GM12878 (cell line): ENCODE results near the gene GTPBP3. TPM values are rescaled to one million over a fixed set of nuclear protein-coding genes. Genes with fewer than 3 reads are reported as not detected.

Source experiments
- BCL11A ChIP-seq: IDR thresholded peaks from 2 replicates; pipeline ENCODE4 v1.6.1; 2011; ENCODE audit warnings: low read depth, low read length
- MLLT1 ChIP-seq: fragments of 450-650 bp; IDR thresholded peaks from 2 replicates; pipeline ENCODE4 v1.6.1; 2016; ENCODE audit warnings: mild to moderate bottlenecking
- polyA plus RNA-seq, 11 experiments: library from polyadenylated mRNA; depleted of rRNA in 4 of 11; unstranded in 6 of 11; stranded (reverse) in 5 of 11; fragments of >200 nt; fragmentation: Nextera tagmentation in 4 of 11; fragmentation: Illumina TruSeq in 1 of 11; extraction: Ambion mirVana in 4 of 11; extraction: Trizol in 1 of 11; gene quantifications; 1 replicate in 1 of 11; 2 replicates in 10 of 11; pipeline versions ENCODE4 v1.2.1 to v1.2.3, GENCODE V29; 2011 to 2016; ENCODE audit warnings: inconsistent platforms in 2 of 11, missing spikeins in 2 of 11, low read depth in 1 of 11
- total RNA-seq, 4 experiments: library from RNA; depleted of rRNA in 3 of 4; stranded (reverse); fragments of >200 nt in 3 of 4; fragmentation: Illumina TruSeq in 1 of 4; extraction: Trizol in 1 of 4; gene quantifications; 2 replicates each; pipeline versions ENCODE4 v1.2.1 to v1.2.3, GENCODE V29; 2013 to 2021
- TF ChIP-seq, protein P1 (sequence below): fragments of 450-650 bp; IDR thresholded peaks from 2 replicates; pipeline ENCODE4 v1.6.1; 2016; ENCODE audit warnings: mild to moderate bottlenecking
- TF ChIP-seq, protein P2 (sequence below), 3 experiments: IDR thresholded peaks in 2 of 3; conservative IDR thresholded peaks in 1 of 3; 2 replicates each; pipeline ENCODE4 v1.5.1; 2011; ENCODE audit warnings: low read depth in 3 of 3, low read length in 3 of 3, mild to moderate bottlenecking in 3 of 3, control low read depth in 2 of 3, moderate library complexity in 2 of 3, inconsistent platforms in 1 of 3, mixed read lengths in 1 of 3; ENCODE audit not compliant: control insufficient read depth in 2 of 3, insufficient read depth in 1 of 3; ENCODE audit errors: extremely low read depth in 1 of 3
- TF ChIP-seq, protein P3 (sequence below): fragments of 450-650 bp; IDR thresholded peaks from 2 replicates; pipeline ENCODE4 v1.6.1; 2017; ENCODE audit warnings: mild to moderate bottlenecking

The GTPBP3 gene
- total and polyA plus RNA-seq, 10 of the 15 experiments (the other 5 are each of a cell fraction or from before 2014, with no cell fraction given), result 2.9 to 46.8 (median 15.4) TPM

- TF ChIP-seq, protein P1, sequence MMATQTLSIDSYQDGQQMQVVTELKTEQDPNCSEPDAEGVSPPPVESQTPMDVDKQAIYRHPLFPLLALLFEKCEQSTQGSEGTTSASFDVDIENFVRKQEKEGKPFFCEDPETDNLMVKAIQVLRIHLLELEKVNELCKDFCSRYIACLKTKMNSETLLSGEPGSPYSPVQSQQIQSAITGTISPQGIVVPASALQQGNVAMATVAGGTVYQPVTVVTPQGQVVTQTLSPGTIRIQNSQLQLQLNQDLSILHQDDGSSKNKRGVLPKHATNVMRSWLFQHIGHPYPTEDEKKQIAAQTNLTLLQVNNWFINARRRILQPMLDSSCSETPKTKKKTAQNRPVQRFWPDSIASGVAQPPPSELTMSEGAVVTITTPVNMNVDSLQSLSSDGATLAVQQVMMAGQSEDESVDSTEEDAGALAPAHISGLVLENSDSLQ, result peak; percentile 65
- TF ChIP-seq BCL11A (peak; percentile 80), MLLT1 (peak; percentile 90)
- TF ChIP-seq, protein P2, sequence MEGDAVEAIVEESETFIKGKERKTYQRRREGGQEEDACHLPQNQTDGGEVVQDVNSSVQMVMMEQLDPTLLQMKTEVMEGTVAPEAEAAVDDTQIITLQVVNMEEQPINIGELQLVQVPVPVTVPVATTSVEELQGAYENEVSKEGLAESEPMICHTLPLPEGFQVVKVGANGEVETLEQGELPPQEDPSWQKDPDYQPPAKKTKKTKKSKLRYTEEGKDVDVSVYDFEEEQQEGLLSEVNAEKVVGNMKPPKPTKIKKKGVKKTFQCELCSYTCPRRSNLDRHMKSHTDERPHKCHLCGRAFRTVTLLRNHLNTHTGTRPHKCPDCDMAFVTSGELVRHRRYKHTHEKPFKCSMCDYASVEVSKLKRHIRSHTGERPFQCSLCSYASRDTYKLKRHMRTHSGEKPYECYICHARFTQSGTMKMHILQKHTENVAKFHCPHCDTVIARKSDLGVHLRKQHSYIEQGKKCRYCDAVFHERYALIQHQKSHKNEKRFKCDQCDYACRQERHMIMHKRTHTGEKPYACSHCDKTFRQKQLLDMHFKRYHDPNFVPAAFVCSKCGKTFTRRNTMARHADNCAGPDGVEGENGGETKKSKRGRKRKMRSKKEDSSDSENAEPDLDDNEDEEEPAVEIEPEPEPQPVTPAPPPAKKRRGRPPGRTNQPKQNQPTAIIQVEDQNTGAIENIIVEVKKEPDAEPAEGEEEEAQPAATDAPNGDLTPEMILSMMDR (IDR thresholded peaks at IDR 0.05 in 2 of 3, conservative IDR thresholded peaks at IDR 0.05 in 1 of 3; ENCODE audit: control insufficient read depth in 2 of 3, extremely low read depth in 1 of 3, insufficient read depth in 1 of 3, low read depth in 3 of 3, low read length in 3 of 3), result no peak
- TF ChIP-seq, protein P3, sequence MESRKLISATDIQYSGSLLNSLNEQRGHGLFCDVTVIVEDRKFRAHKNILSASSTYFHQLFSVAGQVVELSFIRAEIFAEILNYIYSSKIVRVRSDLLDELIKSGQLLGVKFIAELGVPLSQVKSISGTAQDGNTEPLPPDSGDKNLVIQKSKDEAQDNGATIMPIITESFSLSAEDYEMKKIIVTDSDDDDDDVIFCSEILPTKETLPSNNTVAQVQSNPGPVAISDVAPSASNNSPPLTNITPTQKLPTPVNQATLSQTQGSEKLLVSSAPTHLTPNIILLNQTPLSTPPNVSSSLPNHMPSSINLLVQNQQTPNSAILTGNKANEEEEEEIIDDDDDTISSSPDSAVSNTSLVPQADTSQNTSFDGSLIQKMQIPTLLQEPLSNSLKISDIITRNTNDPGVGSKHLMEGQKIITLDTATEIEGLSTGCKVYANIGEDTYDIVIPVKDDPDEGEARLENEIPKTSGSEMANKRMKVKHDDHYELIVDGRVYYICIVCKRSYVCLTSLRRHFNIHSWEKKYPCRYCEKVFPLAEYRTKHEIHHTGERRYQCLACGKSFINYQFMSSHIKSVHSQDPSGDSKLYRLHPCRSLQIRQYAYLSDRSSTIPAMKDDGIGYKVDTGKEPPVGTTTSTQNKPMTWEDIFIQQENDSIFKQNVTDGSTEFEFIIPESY, result no peak
Observed at GRCh38 chr19:17370026-17370587, 32.8 kb downstream of the GTPBP3 start (continued).
